H1 (cell line): Measurements from ENCODE around the gene CLEC1A. TPM values are rescaled to one million over a fixed set of nuclear protein-coding genes. Genes with fewer than 3 reads are reported as not detected.

ENCODE experiments used
- CTCF ChIA-PET: fragments of 300-600 bp; sonication (Branson Sonifier 250); formaldehyde crosslinking; loops from one replicate; lab custom pipeline; 2021; ENCODE audit not compliant: partially characterized antibody; lab: Charles Lee
- POLR2A ChIA-PET: fragments of 300-600 bp; sonication (Branson Sonifier 250); formaldehyde crosslinking; loops from one replicate; lab custom pipeline; 2021; ENCODE audit warnings: inconsistent platforms; ENCODE audit not compliant: partially characterized antibody; lab: Charles Lee
- DNase-seq, 2 experiments: peaks; one replicate each; pipeline versions ENCODE4 v3.0.0 to v3.0.0-alpha.2; 2010 to 2022; ENCODE audit warnings: low spot score in 2 of 2, low read depth in 1 of 2, mixed read lengths in 1 of 2
- FAIRE-seq: peaks from 2 replicates; lab custom pipeline; 2011; peaks lifted over from hg19 to GRCh38; lab: Jason Lieb, UNC
- H2AFZ ChIP-seq: 2 replicates; pipeline ENCODE4 v1.8.1; 2012; ENCODE audit warnings: low read length, inconsistent platforms
- H2AK5ac ChIP-seq: 2 replicates; pipeline ENCODE4 v1.6.1; 2013; ENCODE audit warnings: low read depth, low read length
- H2BK120ac ChIP-seq: replicated peaks from 2 replicates; pipeline ENCODE3; 2013; ENCODE audit warnings: low read depth, low read length, inconsistent platforms
- H2BK12ac ChIP-seq: 2 replicates; pipeline ENCODE4 v1.6.1; 2013; ENCODE audit warnings: low read depth, low read length
- H2BK15ac ChIP-seq: 2 replicates; pipeline ENCODE4 v1.6.1; 2013; ENCODE audit warnings: low read length
- H2BK20ac ChIP-seq: 2 replicates; pipeline ENCODE4 v1.6.1; 2013; ENCODE audit warnings: low read length
- H2BK5ac ChIP-seq: 2 replicates; pipeline ENCODE4 v1.6.1; 2013; ENCODE audit warnings: low read depth, low read length
- H3K14ac ChIP-seq: 2 replicates; pipeline ENCODE4 v1.6.1; 2013; ENCODE audit warnings: inconsistent platforms; ENCODE audit not compliant: insufficient read length
- H3K18ac ChIP-seq: 2 replicates; pipeline ENCODE4 v1.6.1; 2013; ENCODE audit warnings: low read length; ENCODE audit errors: extremely low read depth
- H3K23ac ChIP-seq: 2 replicates; pipeline ENCODE4 v1.6.1; 2013; ENCODE audit warnings: inconsistent platforms; ENCODE audit not compliant: insufficient read length
- H3K23me2 ChIP-seq: 2 replicates; pipeline ENCODE4 v1.6.1; 2013; ENCODE audit warnings: low read depth, low read length
- H3K27ac ChIP-seq: 2 replicates; pipeline ENCODE4 v1.6.1; 2011; ENCODE audit warnings: low read depth, low read length, inconsistent platforms
- H3K27me3 ChIP-seq, 4 experiments: replicated peaks in 1 of 4; 1 replicate in 1 of 4; 2 replicates in 3 of 4; pipeline versions ENCODE4 v1.6.1 to v1.8.1; 2011 to 2013; ENCODE audit warnings: low read length in 3 of 4, mild to moderate bottlenecking in 3 of 4, inconsistent platforms in 2 of 4, mixed read lengths in 2 of 4, moderate library complexity in 1 of 4; ENCODE audit not compliant: control insufficient read depth in 3 of 4, insufficient read depth in 3 of 4; ENCODE audit errors: extremely low read depth in 1 of 4
- H3K36me3 ChIP-seq, 4 experiments: 2 replicates each; pipeline versions ENCODE4 v1.6.1 to v1.8.1; 2011 to 2013; ENCODE audit warnings: mild to moderate bottlenecking in 4 of 4, low read length in 3 of 4, moderate library complexity in 2 of 4, control low read depth in 1 of 4, inconsistent platforms in 1 of 4; ENCODE audit not compliant: insufficient read depth in 4 of 4, control insufficient read depth in 2 of 4
- H3K4ac ChIP-seq: replicated peaks from 2 replicates; pipeline ENCODE3; 2013; ENCODE audit warnings: low read length, low read depth, mixed read lengths, inconsistent platforms; ENCODE audit not compliant: insufficient read length
- H3K4me1 ChIP-seq, 4 experiments: replicated peaks in 1 of 4; 1 replicate in 1 of 4; 2 replicates in 3 of 4; pipeline versions ENCODE4 v1.6.1 to v1.8.1; 2011 to 2013; ENCODE audit warnings: low read length in 3 of 4, inconsistent platforms in 2 of 4, mixed read lengths in 1 of 4; ENCODE audit not compliant: insufficient read depth in 4 of 4, control insufficient read depth in 3 of 4
- H3K4me2 ChIP-seq, 2 experiments: 2 replicates each; pipeline versions ENCODE4 v1.6.1 to v1.8.1; 2011 to 2013; ENCODE audit warnings: low read depth in 2 of 2, low read length in 2 of 2, control low read depth in 1 of 2, inconsistent platforms in 1 of 2, mild to moderate bottlenecking in 1 of 2; ENCODE audit not compliant: insufficient read depth in 1 of 2
- H3K4me3 ChIP-seq, 4 experiments: fragments of 200-600, 300-600 bp in 1 of 4; sonication (generic), shearing (Covaris generic), sonication (Bioruptor Twin) in 1 of 4; 2 replicates each; pipeline versions ENCODE4 v1.5.1 to v1.8.1; 2011 to 2016; ENCODE audit warnings: low read length in 4 of 4, low read depth in 3 of 4, control low read depth in 2 of 4, inconsistent platforms in 2 of 4, mild to moderate bottlenecking in 2 of 4, mixed read lengths in 1 of 4, moderate library complexity in 1 of 4; ENCODE audit not compliant: insufficient read depth in 2 of 4; ENCODE audit errors: extremely low read depth in 1 of 4
- H3K56ac ChIP-seq: replicated peaks from 2 replicates; pipeline ENCODE3; 2013; ENCODE audit warnings: low read depth, mild to moderate bottlenecking, mixed read lengths, low read length, inconsistent platforms; ENCODE audit not compliant: insufficient read length
- H3K79me1 ChIP-seq: 2 replicates; pipeline ENCODE4 v1.6.1; 2013; ENCODE audit warnings: low read depth, low read length, control low read depth
- H3K79me2 ChIP-seq, 2 experiments: 2 replicates each; pipeline versions ENCODE4 v1.6.1 to v1.8.1; 2012 to 2013; ENCODE audit warnings: low read length in 2 of 2, mild to moderate bottlenecking in 2 of 2, inconsistent platforms in 1 of 2; ENCODE audit not compliant: insufficient read depth in 2 of 2, control insufficient read depth in 1 of 2
- H3K9ac ChIP-seq, 4 experiments: replicated peaks in 1 of 4; 1 replicate in 1 of 4; 2 replicates in 3 of 4; pipeline versions ENCODE4 v1.6.1 to v1.8.1; 2011 to 2013; ENCODE audit warnings: low read depth in 3 of 4, low read length in 3 of 4, control low read depth in 2 of 4, mild to moderate bottlenecking in 2 of 4, moderate library complexity in 2 of 4, inconsistent platforms in 1 of 4; ENCODE audit errors: extremely low read depth in 1 of 4
- H3K9me3 ChIP-seq, 2 experiments: 2 replicates each; pipeline versions ENCODE4 v1.6.1 to v1.8.1; 2012 to 2013; ENCODE audit warnings: mild to moderate bottlenecking in 2 of 2, moderate library complexity in 2 of 2, control low read depth in 1 of 2, inconsistent platforms in 1 of 2, low read depth in 1 of 2, low read length in 1 of 2, mixed read lengths in 1 of 2; ENCODE audit not compliant: insufficient read depth in 2 of 2
- H4K20me1 ChIP-seq, 2 experiments: replicated peaks in 1 of 2; 2 replicates each; pipeline versions ENCODE3 to v1.8.1; 2011 to 2013; ENCODE audit warnings: inconsistent platforms in 2 of 2, low read length in 2 of 2, mild to moderate bottlenecking in 1 of 2; ENCODE audit not compliant: insufficient read depth in 2 of 2, control insufficient read depth in 1 of 2
- H4K5ac ChIP-seq: 2 replicates; pipeline ENCODE4 v1.6.1; 2013; ENCODE audit warnings: low read length, low read depth, mixed read lengths, inconsistent platforms; ENCODE audit not compliant: insufficient read length
- H4K8ac ChIP-seq: 2 replicates; pipeline ENCODE4 v1.8.0; 2013; ENCODE audit warnings: mild to moderate bottlenecking, moderate library complexity, low read length, inconsistent platforms; ENCODE audit not compliant: insufficient read depth; ENCODE audit errors: extremely low read depth
- H4K91ac ChIP-seq: replicated peaks from 2 replicates; pipeline ENCODE3; 2013; ENCODE audit warnings: low read length, mixed read lengths, inconsistent platforms; ENCODE audit not compliant: insufficient read length
- BACH1 ChIP-seq: IDR thresholded peaks from 2 replicates; pipeline ENCODE4 v1.6.1; 2012; ENCODE audit warnings: low read length, improper control_type of control experiment
- CHD1 ChIP-seq: IDR thresholded peaks from 2 replicates; pipeline ENCODE4 v1.6.1; 2012; ENCODE audit warnings: low read depth, low read length, improper control_type of control experiment
- EZH2 ChIP-seq: fragments of 200-600 bp; sonication (generic); IDR thresholded peaks from 2 replicates; pipeline ENCODE4 v1.7.1; 2012; ENCODE audit warnings: low read depth, mild to moderate bottlenecking, moderate library complexity, low read length, inconsistent platforms; ENCODE audit not compliant: severe bottlenecking
- NANOG ChIP-seq: IDR thresholded peaks from 2 replicates; pipeline ENCODE4 v1.6.1; 2011; ENCODE audit warnings: low read length, low read depth, mild to moderate bottlenecking, inconsistent platforms; ENCODE audit not compliant: insufficient read depth, poor library complexity, severe bottlenecking
- POLR2A ChIP-seq, 2 experiments: IDR thresholded peaks; 1 replicate in 1 of 2; 2 replicates in 1 of 2; pipeline ENCODE4 v1.6.1; 2011; ENCODE audit warnings: low read depth in 2 of 2, low read length in 2 of 2, mild to moderate bottlenecking in 2 of 2; ENCODE audit errors: control extremely low read depth in 1 of 2
- SIRT6 ChIP-seq: IDR thresholded peaks from one replicate; pipeline ENCODE4 v1.7.1; 2012; ENCODE audit warnings: low read length, inconsistent platforms
- SIX5 ChIP-seq: IDR thresholded peaks from 2 replicates; pipeline ENCODE4 v1.6.1; 2011; ENCODE audit warnings: mild to moderate bottlenecking, low read depth, low read length
- TAF1 ChIP-seq: IDR thresholded peaks from 2 replicates; pipeline ENCODE4 v1.6.1; 2011; ENCODE audit warnings: mild to moderate bottlenecking, low read depth, low read length
- TEAD4 ChIP-seq: IDR thresholded peaks from 2 replicates; pipeline ENCODE4 v1.6.1; 2012; ENCODE audit warnings: low read depth, low read length, inconsistent platforms, mixed read lengths
- WGBS, 2 experiments: shearing (Covaris generic) in 1 of 2; methylation state at CpG; one replicate each; pipeline versions ENCODE4 v1.1.6 to v1.1.7; 2013 to 2015; ENCODE audit warnings: low lambda C conversion rate in 2 of 2, mixed read lengths in 2 of 2, inconsistent platforms in 1 of 2, low coverage in 1 of 2, missing lambda C conversion rate in 1 of 2; ENCODE audit not compliant: insufficient replicate concordance in 2 of 2, insufficient coverage in 1 of 2, insufficient read length in 1 of 2; ENCODE audit errors: extremely low coverage in 1 of 2, missing lambda C conversion rate in 1 of 2; 5-methylcytosine and 5-hydroxymethylcytosine counted together
- polyA plus RNA-seq, 7 experiments: library from polyadenylated mRNA; depleted of rRNA in 3 of 7; stranded (reverse) in 5 of 7; unstranded in 2 of 7; fragments of >200 nt in 5 of 7; fragments of 200-250 nt in 2 of 7; gene quantifications; 1 replicate in 5 of 7; 2 replicates in 1 of 7; 4 replicates in 1 of 7; pipeline versions ENCODE4 v1.2.1 to v1.2.3, GENCODE V29; 2011 to 2013; ENCODE audit warnings: missing spikeins in 2 of 7, mixed read lengths in 2 of 7
- total RNA-seq: library from RNA; stranded (reverse); fragmentation: NEBNext Ultra II Directional; extraction: Animal tissue kit (Norgen Biotek cat#: 25700); gene quantifications from 2 replicates; pipeline ENCODE4 v1.2.1, GENCODE V29; 2021
- TF ChIP-seq, protein P1 (sequence below): IDR thresholded peaks from 2 replicates; pipeline ENCODE4 v1.6.1; 2012; ENCODE audit warnings: inconsistent platforms

Gene CLEC1A
- total and polyA plus RNA-seq, 2 of the 8 experiments (the other 6 are each of a cell fraction or from before 2014, with no cell fraction given), result 0.20 TPM; not detected in 1

DNA sequence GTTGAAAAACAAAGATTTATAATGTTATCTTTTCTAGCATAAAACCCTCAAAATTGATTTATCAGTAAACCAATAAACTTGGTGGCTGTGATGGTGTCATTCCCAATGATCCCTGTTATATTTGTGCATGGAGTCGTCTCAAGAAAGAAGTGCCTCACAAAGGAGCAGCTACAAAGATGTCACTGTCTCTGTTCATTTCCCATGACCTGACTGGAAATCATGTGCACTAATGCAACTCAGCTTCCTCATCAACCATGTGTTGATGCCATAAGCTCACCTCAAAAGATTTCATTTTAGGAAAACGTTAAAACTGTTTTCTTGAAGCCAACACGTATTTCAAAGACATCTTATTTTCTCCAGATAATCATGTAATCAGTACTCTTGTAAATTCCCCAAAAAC, 28.8 kb downstream of the CLEC1A start:
- Histone ChIP-seq H3K4ac (no peak overlapping the region), H2BK5ac (no peak overlapping the region), H3K9me3 (no peaks in the 10 kb centered on the region), H2AFZ (no peak overlapping the region), H4K91ac (no peak overlapping the region), H3K23me2 (no peaks in the 10 kb centered on the region), H2BK20ac (no peak overlapping the region), H2AK5ac (no peak overlapping the region), H2BK12ac (no peak overlapping the region), H3K14ac (no peak overlapping the region), H3K9ac (no peak overlapping the region), H4K5ac (no peak overlapping the region), H3K4me1 (0 out of 7 replicates have a peak, but pooled peaks cover 0 to 2% (median 0%) of the 10 kb centered on the region in 4 experiments), H3K4me3 (no peak overlapping the region), H2BK120ac (no peak overlapping the region), H2BK15ac (no peak overlapping the region), H3K27ac (no peak overlapping the region), H3K79me2 (no peaks in the 10 kb centered on the region), H3K36me3 (no peaks in the 10 kb centered on the region), H3K56ac (no peak overlapping the region), H3K4me2 (no peak overlapping the region), H3K27me3 (no peaks in the 10 kb centered on the region), H3K79me1 (no peaks in the 10 kb centered on the region), H3K18ac (no peak overlapping the region), H3K23ac (no peak overlapping the region), H4K8ac (no peak overlapping the region), H4K20me1 (no peaks in the 10 kb centered on the region)
- no peak for DNase-seq
- 27% methylated on average over 3 of the region's 3 CpGs; no CpG with 5 or more reads in 1 of the 2 experiments for WGBS, 2 experiments
- TF ChIP-seq TAF1 (no peak), POLR2A (IDR thresholded peaks at IDR 0.05; ENCODE audit: control extremely low read depth in 1 of 2, low read depth in 2 of 2, low read length in 2 of 2) (no peak), EZH2 (no peak), CHD1 (no peak), TEAD4 (no peak), BACH1 (no peak), SIX5 (no peak), SIRT6 (no peak), NANOG (no peak)
- TF ChIP-seq, protein P1, sequence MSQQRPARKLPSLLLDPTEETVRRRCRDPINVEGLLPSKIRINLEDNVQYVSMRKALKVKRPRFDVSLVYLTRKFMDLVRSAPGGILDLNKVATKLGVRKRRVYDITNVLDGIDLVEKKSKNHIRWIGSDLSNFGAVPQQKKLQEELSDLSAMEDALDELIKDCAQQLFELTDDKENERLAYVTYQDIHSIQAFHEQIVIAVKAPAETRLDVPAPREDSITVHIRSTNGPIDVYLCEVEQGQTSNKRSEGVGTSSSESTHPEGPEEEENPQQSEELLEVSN, result no peak
- POLR2A ChIA-PET, result no interaction called here
- no peak for FAIRE-seq
- CTCF ChIA-PET, result interaction anchor here (1.4 kb wide), 1 partner anchor 36 kb away, joined by 3 read pairs; no protein-coding TSS in a partner anchor
